Stomach (tissue), 4 donors: ENCODE data around the gene IGSF9B.

Experiments
- POLR2AphosphoS5 ChIP-seq, 3 donors: sonication (generic); formaldehyde crosslinking; IDR thresholded peaks; one replicate each; pipeline ENCODE4 v1.6.1; 2016; ENCODE audit warnings: antibody characterized with exemption in 3 of 3
- TF ChIP-seq, protein P1 (sequence below), 7 experiments: fragments of 450-650 bp in 4 of 7; fragments of 200-600 bp in 3 of 7; sonication (generic) in 3 of 7; IDR thresholded peaks; one replicate each; pipeline ENCODE4 v1.5.1; 2016 to 2019; ENCODE audit warnings: antibody characterized with exemption in 7 of 7, control low read depth in 2 of 7, mild to moderate bottlenecking in 1 of 7

DNA sequence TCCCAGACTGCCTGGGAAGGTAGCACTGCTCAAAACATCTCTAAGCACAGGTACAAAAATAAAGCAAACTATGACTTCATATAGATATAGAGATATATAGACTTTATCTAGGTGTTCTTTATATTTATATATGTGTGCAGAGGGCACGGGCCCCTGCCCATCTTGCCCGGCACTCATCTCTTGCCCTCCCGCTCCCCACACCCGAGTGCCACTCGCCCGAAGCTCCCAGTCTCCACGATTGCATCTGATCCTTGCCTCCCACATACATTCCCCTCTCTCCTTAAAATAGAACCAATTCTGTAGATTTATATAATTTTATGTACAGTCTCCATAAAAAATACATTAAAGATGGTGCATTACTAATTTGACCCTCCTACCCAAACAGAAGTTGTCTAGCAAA, 55.5 kb downstream of the IGSF9B start:
- TF ChIP-seq, protein P1, sequence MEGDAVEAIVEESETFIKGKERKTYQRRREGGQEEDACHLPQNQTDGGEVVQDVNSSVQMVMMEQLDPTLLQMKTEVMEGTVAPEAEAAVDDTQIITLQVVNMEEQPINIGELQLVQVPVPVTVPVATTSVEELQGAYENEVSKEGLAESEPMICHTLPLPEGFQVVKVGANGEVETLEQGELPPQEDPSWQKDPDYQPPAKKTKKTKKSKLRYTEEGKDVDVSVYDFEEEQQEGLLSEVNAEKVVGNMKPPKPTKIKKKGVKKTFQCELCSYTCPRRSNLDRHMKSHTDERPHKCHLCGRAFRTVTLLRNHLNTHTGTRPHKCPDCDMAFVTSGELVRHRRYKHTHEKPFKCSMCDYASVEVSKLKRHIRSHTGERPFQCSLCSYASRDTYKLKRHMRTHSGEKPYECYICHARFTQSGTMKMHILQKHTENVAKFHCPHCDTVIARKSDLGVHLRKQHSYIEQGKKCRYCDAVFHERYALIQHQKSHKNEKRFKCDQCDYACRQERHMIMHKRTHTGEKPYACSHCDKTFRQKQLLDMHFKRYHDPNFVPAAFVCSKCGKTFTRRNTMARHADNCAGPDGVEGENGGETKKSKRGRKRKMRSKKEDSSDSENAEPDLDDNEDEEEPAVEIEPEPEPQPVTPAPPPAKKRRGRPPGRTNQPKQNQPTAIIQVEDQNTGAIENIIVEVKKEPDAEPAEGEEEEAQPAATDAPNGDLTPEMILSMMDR (IDR thresholded peaks at IDR 0.05): no peak
- TF ChIP-seq POLR2AphosphoS5 (IDR thresholded peaks at IDR 0.05): no peak
